ENCODE measurements around the gene POC5. TPM values are rescaled to one million over a fixed set of nuclear protein-coding genes. Genes with fewer than 3 reads are reported as not detected.
"Not testable (repeated sequence)": the region's sequence is repeated elsewhere in the genome, so short reads cannot be mapped to it uniquely, and the experiment has no call there.

The POC5 gene
- total RNA-seq, 1 donor from 2014 or later, result 16.0 TPM

DNA sequence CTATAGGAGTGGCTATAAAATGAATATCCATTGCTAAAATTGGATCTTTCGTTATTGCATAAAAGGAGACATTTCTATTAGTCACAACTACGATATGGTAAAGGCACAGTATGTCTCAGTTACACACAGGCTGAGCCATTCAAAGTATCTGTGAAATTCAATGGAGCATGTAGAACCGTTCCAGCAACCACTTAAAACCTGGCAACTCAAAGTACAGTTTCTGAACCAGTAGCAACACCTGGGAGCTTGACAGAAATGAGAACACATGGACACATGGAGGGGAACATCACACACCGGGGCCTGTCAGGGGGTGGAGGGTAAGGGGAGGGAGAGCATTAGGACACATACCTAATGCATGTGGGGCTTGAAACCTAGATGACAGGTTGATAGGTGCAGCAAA is 15.4 kb downstream of the POC5 start:
- Mint-ChIP-seq H3K4me3 (no peak overlapping the region), H3K27ac (no peak overlapping the region), H3K36me3 (peaks cover 30% of the 10 kb centered on the region), H3K27me3 (no peaks in the 10 kb centered on the region), H3K9me3 (peaks cover 3% of the 10 kb centered on the region), H3K4me1 (ENCODE audit: unreplicated experiment) (no peaks in the 10 kb centered on the region)
- no peak for DNase-seq (ENCODE audit: extremely low spot score, unreplicated experiment)
- no peak for TF ChIP-seq CTCF (conservative IDR thresholded peaks at IDR 0.05)

- H3K27ac Mint-ChIP-seq; H3K4me3 Mint-ChIP-seq; DNase-seq (ENCODE audit: extremely low spot score, unreplicated experiment); H3K27me3 Mint-ChIP-seq; H3K4me1 Mint-ChIP-seq (ENCODE audit: unreplicated experiment); H3K9me3 Mint-ChIP-seq: not testable (repeated sequence)
- H3K36me3 Mint-ChIP-seq, result peaks cover 11% of the 10 kb centered on the region
These were observed 21.5 kb downstream of the POC5 start for GRCh38 chr5:75695472-75696351.

GRCh38 chr5:75694781-75695180 is 22.5 kb downstream of the POC5 start:
- no peak overlapping the region for H3K4me3 Mint-ChIP-seq
- H3K27ac Mint-ChIP-seq, result no peak overlapping the region
- peaks cover 11% of the 10 kb centered on the region for H3K36me3 Mint-ChIP-seq
- no peak for DNase-seq (ENCODE audit: extremely low spot score, unreplicated experiment)
- H3K27me3 Mint-ChIP-seq, result no peaks in the 10 kb centered on the region
- TF ChIP-seq CTCF (conservative IDR thresholded peaks at IDR 0.05), result no peak
- H3K4me1 Mint-ChIP-seq (ENCODE audit: unreplicated experiment), result no peaks in the 10 kb centered on the region
- H3K9me3 Mint-ChIP-seq, result peaks cover 3% of the 10 kb centered on the region

GRCh38 chr5:75690669-75691068 is 26.6 kb downstream of the POC5 start:
- Mint-ChIP-seq H3K36me3 (peaks cover 15% of the 10 kb centered on the region), H3K9me3 (no peaks in the 10 kb centered on the region), H3K4me3 (no peak overlapping the region), H3K4me1 (ENCODE audit: unreplicated experiment) (no peaks in the 10 kb centered on the region), H3K27me3 (no peaks in the 10 kb centered on the region), H3K27ac (no peak overlapping the region)
- TF ChIP-seq CTCF (conservative IDR thresholded peaks at IDR 0.05), result no peak
- DNase-seq (ENCODE audit: extremely low spot score, unreplicated experiment), result no peak

DNA sequence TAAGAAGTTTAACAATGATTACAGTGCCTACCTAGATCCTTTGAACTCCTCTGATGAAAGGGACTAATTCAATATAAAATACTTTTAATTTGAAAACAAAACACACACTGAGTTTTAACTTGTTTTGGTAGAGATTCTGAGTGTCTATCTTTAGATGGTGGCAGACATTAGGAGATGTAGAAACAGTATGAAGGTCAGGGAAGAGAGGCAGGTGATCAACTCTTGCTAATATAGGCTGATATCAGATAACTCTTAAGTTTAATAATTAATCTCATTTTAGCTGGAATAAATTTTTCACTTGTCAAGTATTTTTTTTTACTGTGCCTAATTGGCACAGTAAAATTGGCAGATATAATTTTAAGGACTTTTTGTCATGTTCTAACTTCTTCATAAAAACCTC is 30.8 kb downstream of the POC5 start:
- no peaks in the 10 kb centered on the region for H3K27me3 Mint-ChIP-seq
- no peaks in the 10 kb centered on the region for H3K4me1 Mint-ChIP-seq (ENCODE audit: unreplicated experiment)
- no peak overlapping the region for H3K27ac Mint-ChIP-seq
- no peak overlapping the region for H3K4me3 Mint-ChIP-seq
- H3K9me3 Mint-ChIP-seq, result no peaks in the 10 kb centered on the region
- TF ChIP-seq CTCF (conservative IDR thresholded peaks at IDR 0.05), result no peak
- peaks cover 8% of the 10 kb centered on the region for H3K36me3 Mint-ChIP-seq
- DNase-seq (ENCODE audit: extremely low spot score, unreplicated experiment), result no peak

DNA sequence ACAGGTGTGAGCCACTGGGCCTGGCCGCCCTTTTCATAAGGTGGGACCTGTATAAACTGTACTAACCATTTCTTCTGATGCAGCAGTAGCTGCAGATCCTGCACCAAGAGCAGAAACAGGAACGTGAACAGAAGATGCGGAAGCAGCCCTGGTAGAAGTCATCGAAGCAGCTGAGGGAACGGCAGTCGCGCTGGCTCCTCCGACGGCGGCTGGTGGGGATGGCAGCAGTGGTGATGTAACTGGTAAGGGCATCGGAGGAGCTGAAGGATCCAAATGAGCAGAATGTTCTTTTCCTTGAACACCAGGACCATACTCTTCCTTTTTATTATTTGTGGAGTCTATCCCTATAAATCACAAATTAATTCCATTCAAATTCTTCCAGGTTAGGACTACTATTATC is 32.1 kb downstream of the POC5 start:
- no peak overlapping the region for H3K4me3 Mint-ChIP-seq
- H3K27me3 Mint-ChIP-seq, result no peaks in the 10 kb centered on the region
- no peak for DNase-seq (ENCODE audit: extremely low spot score, unreplicated experiment)
- H3K4me1 Mint-ChIP-seq (ENCODE audit: unreplicated experiment), result no peaks in the 10 kb centered on the region
- H3K27ac Mint-ChIP-seq, result no peak overlapping the region
- no peaks in the 10 kb centered on the region for H3K9me3 Mint-ChIP-seq
- TF ChIP-seq CTCF (conservative IDR thresholded peaks at IDR 0.05), result no peak
- peaks cover 8% of the 10 kb centered on the region for H3K36me3 Mint-ChIP-seq
